Stimulated activated CD4-positive, alpha-beta T cell treated with anti-CD3 and anti-CD28 coated beads, TNF-alpha, amount 100 ng/mL, for 1 hour (primary cell): ENCODE measurements around the gene PFN2.
"Not testable (repeated sequence)": the region's sequence is repeated elsewhere in the genome, so short reads cannot be mapped to it uniquely, and the experiment has no call there.

Experiments
- DNase-seq, 3 donors: peaks; one replicate each; pipeline ENCODE4 v3.0.0-alpha.2; 2020; ENCODE audit warnings: low read depth in 3 of 3, low spot score in 1 of 3

Gene PFN2

GRCh38 chr3:149969110-149969939, 1.4 kb downstream of the PFN2 start:
- no peak for DNase-seq

- DNase-seq: no peak
Measured at GRCh38 chr3:149968216-149968615, 2.5 kb downstream of the PFN2 start.

- no peak for DNase-seq
Measured at GRCh38 chr3:149967086-149967685, 3.5 kb downstream of the PFN2 start.

GRCh38 chr3:149965278-149965677, 5.4 kb downstream of the PFN2 start:
- DNase-seq: no peak

- no peak for DNase-seq
Measured at GRCh38 chr3:149964291-149964690, 6.4 kb downstream of the PFN2 start.

- DNase-seq: no peak
Measured at GRCh38 chr3:149963485-149963884, 7.2 kb downstream of the PFN2 start.

GRCh38 chr3:149959443-149959842, 11.3 kb downstream of the PFN2 start:
- DNase-seq: no peak

- no peak for DNase-seq
Measured at GRCh38 chr3:149958171-149958796, 12.4 kb downstream of the PFN2 start.

GRCh38 chr3:149957361-149958125, 13.2 kb downstream of the PFN2 start:
- DNase-seq: no peak

GRCh38 chr3:149955449-149955848, 15.2 kb downstream of the PFN2 start:
- DNase-seq: no peak

GRCh38 chr3:149954812-149955211, 15.9 kb downstream of the PFN2 start:
- no peak for DNase-seq

GRCh38 chr3:149949181-149949580, 21.5 kb downstream of the PFN2 start:
- DNase-seq: no peak

GRCh38 chr3:149947231-149947630, 23.5 kb downstream of the PFN2 start:
- no peak for DNase-seq

GRCh38 chr3:149943966-149944365, 26.7 kb downstream of the PFN2 start:
- not testable (repeated sequence) for DNase-seq

GRCh38 chr3:149942409-149942808, 28.3 kb downstream of the PFN2 start:
- DNase-seq: no peak

GRCh38 chr3:149941946-149942345, 28.7 kb downstream of the PFN2 start:
- no peak for DNase-seq

GRCh38 chr3:149941186-149941585, 29.5 kb downstream of the PFN2 start:
- DNase-seq: no peak

GRCh38 chr3:149938392-149939055, 32.2 kb downstream of the PFN2 start:
- DNase-seq: not testable (repeated sequence)

- peak in 1 of 3 donors; percentile 3 for DNase-seq
Measured at GRCh38 chr3:149936812-149937230, 33.9 kb downstream of the PFN2 start.

- no peak for DNase-seq
Measured at GRCh38 chr3:149934524-149934923, 36.2 kb downstream of the PFN2 start.

- no peak for DNase-seq
Measured at GRCh38 chr3:149933858-149934257, 36.8 kb downstream of the PFN2 start.
